ENCODE measurements around the gene WDR93.

DNA sequence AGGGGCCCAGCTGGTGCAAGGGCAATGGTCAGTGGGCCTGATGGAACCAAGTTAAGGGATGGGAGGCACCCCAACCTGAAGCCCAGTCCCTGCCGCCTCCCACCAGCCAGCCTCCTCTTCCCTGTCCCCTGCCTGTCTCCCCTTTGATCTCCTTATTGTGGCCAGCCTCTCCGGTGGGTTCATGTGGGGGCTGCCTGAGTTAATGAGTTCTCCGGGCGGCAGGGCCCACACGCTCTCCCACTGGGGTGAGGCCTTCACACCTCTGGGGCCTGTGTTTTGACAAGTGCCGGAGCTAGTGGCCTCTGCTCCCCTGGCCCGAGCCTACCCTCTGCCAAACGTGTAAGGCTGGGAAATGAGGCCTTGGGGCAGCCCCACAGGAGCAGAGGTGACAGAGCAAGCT is 67.7 kb downstream of the WDR93 start:
- TF ChIP-seq CTCF (IDR thresholded peaks at IDR 0.05) (no peak), EZH2 (IDR thresholded peaks at IDR 0.05; ENCODE audit: borderline replicate concordance, insufficient read depth, low read depth, low read length, poor library complexity, severe bottlenecking) (no peak)
